ENCODE measurements around the gene USP22.

DNA sequence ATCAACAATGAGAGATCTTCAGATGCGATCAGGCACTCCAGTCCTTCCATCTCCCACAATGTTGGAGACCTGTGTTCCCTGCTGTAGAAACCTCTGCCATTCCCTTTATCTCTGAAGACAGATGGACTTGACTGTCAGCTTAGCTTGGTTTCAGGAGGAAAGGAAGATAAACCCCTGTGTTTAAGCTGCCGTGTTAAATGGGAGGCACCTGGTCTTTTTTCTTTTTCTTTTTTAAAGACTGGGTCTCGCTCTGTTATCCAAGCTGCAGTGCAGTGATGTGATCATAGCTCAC is 63.1 kb downstream of the USP22 start:
- no peak for TF ChIP-seq HNRNPK (IDR thresholded peaks at IDR 0.05; ENCODE audit: low read depth, low read length, poor library complexity, severe bottlenecking)
- TF ChIP-seq, protein P1, sequence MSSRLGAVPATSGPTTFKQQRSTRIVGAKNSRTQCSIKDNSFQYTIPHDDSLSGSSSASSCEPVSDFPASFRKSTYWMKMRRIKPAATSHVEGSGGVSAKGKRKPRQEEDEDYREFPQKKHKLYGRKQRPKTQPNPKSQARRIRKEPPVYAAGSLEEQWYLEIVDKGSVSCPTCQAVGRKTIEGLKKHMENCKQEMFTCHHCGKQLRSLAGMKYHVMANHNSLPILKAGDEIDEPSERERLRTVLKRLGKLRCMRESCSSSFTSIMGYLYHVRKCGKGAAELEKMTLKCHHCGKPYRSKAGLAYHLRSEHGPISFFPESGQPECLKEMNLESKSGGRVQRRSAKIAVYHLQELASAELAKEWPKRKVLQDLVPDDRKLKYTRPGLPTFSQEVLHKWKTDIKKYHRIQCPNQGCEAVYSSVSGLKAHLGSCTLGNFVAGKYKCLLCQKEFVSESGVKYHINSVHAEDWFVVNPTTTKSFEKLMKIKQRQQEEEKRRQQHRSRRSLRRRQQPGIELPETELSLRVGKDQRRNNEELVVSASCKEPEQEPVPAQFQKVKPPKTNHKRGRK (CRISPR knock-in tag; IDR thresholded peaks at IDR 0.05), result no peak
- no peak for TF ChIP-seq ZNF660 (CRISPR knock-in tag; IDR thresholded peaks at IDR 0.05; ENCODE audit: borderline replicate concordance, low read depth)
- no peak for TF ChIP-seq POLR2G (IDR thresholded peaks at IDR 0.05; ENCODE audit: low read depth, low read length)
- TF ChIP-seq, protein P2, sequence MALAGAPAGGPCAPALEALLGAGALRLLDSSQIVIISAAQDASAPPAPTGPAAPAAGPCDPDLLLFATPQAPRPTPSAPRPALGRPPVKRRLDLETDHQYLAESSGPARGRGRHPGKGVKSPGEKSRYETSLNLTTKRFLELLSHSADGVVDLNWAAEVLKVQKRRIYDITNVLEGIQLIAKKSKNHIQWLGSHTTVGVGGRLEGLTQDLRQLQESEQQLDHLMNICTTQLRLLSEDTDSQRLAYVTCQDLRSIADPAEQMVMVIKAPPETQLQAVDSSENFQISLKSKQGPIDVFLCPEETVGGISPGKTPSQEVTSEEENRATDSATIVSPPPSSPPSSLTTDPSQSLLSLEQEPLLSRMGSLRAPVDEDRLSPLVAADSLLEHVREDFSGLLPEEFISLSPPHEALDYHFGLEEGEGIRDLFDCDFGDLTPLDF (CRISPR knock-in tag; IDR thresholded peaks at IDR 0.05), result no peak
- TF ChIP-seq, protein P3, sequence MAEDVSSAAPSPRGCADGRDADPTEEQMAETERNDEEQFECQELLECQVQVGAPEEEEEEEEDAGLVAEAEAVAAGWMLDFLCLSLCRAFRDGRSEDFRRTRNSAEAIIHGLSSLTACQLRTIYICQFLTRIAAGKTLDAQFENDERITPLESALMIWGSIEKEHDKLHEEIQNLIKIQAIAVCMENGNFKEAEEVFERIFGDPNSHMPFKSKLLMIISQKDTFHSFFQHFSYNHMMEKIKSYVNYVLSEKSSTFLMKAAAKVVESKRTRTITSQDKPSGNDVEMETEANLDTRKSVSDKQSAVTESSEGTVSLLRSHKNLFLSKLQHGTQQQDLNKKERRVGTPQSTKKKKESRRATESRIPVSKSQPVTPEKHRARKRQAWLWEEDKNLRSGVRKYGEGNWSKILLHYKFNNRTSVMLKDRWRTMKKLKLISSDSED (CRISPR knock-in tag; IDR thresholded peaks at IDR 0.05), result no peak
- no peak for TF ChIP-seq ZNF572 (CRISPR knock-in tag; IDR thresholded peaks at IDR 0.05)
- TF ChIP-seq SNAPC2 (CRISPR knock-in tag; IDR thresholded peaks at IDR 0.05), result no peak
- no peak for TF ChIP-seq ZNF788 (CRISPR knock-in tag; IDR thresholded peaks at IDR 0.05; ENCODE audit: borderline replicate concordance)
- TF ChIP-seq EP300 (IDR thresholded peaks at IDR 0.05; ENCODE audit: low read depth in 2 of 2, low read length in 2 of 2), result no peak
- TF ChIP-seq EP300 (CRISPR knock-in tag; IDR thresholded peaks at IDR 0.05; ENCODE audit: borderline replicate concordance), result no peak
- TF ChIP-seq TCF7L2 (IDR thresholded peaks at IDR 0.05; ENCODE audit: low read depth, low read length), result no peak
- TF ChIP-seq RARG (CRISPR knock-in tag; IDR thresholded peaks at IDR 0.05; ENCODE audit: low read depth), result no peak
- TF ChIP-seq ZMYM3 (CRISPR knock-in tag; IDR thresholded peaks at IDR 0.05), result no peak
